GM23338 (cell line): ENCODE results near the gene KIAA1549. TPM values are rescaled to one million over a fixed set of nuclear protein-coding genes. Genes with fewer than 3 reads are reported as not detected.
"Not testable (repeated sequence)": the region's sequence is repeated elsewhere in the genome, so short reads cannot be mapped to it uniquely, and the experiment has no call there.

ENCODE experiments used
- ATAC-seq: fragments of 200-7000 bp; cut with Tn5 transposase; 3 replicates; pipeline ENCODE4 v1.9.1; 2020
- DNase-seq: peaks from one replicate; pipeline ENCODE4 v3.0.0-alpha.2; 2015; ENCODE audit warnings: low spot score
- H2AFZ ChIP-seq: fragments of 200-600 bp; sonication (generic); 2 replicates; pipeline ENCODE4 v1.8.0; 2016; ENCODE audit warnings: antibody characterized with exemption, mild to moderate bottlenecking, moderate library complexity
- H3F3A ChIP-seq: fragments of 200-600 bp; sonication (generic); replicated peaks from 2 replicates; pipeline ENCODE4 v1.8.0; 2017; ENCODE audit warnings: antibody characterized with exemption, mixed run types, low read depth
- H3K27ac ChIP-seq: fragments of 200-600 bp; sonication (generic); 2 replicates; pipeline ENCODE4 v1.6.1; 2016; ENCODE audit warnings: low read depth
- H3K27me3 ChIP-seq: fragments of 200-600 bp; sonication (generic); 2 replicates; pipeline ENCODE4 v1.8.0; 2016; ENCODE audit warnings: mild to moderate bottlenecking, mixed run types, moderate library complexity; ENCODE audit not compliant: insufficient read depth
- H3K36me3 ChIP-seq: fragments of 200-600 bp; sonication (generic); 2 replicates; pipeline ENCODE4 v1.8.0; 2016; ENCODE audit warnings: mild to moderate bottlenecking; ENCODE audit not compliant: insufficient read depth
- H3K4me1 ChIP-seq: fragments of 200-600 bp; sonication (generic); 2 replicates; pipeline ENCODE4 v1.8.0; 2016; ENCODE audit warnings: mild to moderate bottlenecking, moderate library complexity; ENCODE audit not compliant: insufficient read depth
- H3K4me2 ChIP-seq: fragments of 200-600 bp; sonication (generic); 2 replicates; pipeline ENCODE4 v1.7.1; 2017; ENCODE audit warnings: mixed run types
- H3K4me3 ChIP-seq: fragments of 200-600 bp; sonication (generic); 2 replicates; pipeline ENCODE4 v1.6.1; 2016; ENCODE audit warnings: mixed run types
- H3K79me2 ChIP-seq: fragments of 200-600 bp; sonication (generic); replicated peaks from 2 replicates; pipeline ENCODE4 v1.8.0; 2017; ENCODE audit warnings: mild to moderate bottlenecking; ENCODE audit not compliant: insufficient read depth
- H3K9me2 ChIP-seq: fragments of 200-600 bp; sonication (generic); 2 replicates; pipeline ENCODE4 v1.8.0; 2017; ENCODE audit not compliant: insufficient read depth
- H4K20me1 ChIP-seq: fragments of 200-600 bp; sonication (generic); replicated peaks from 2 replicates; pipeline ENCODE4 v1.8.0; 2017; ENCODE audit warnings: mild to moderate bottlenecking; ENCODE audit not compliant: insufficient read depth
- H3K27ac Mint-ChIP-seq: 2 replicates; pipeline ENCODE4 v1.8.0; 2020; ENCODE audit warnings: inconsistent platforms, mild to moderate bottlenecking, moderate library complexity, mixed read lengths
- H3K27me3 Mint-ChIP-seq: 3 replicates; pipeline ENCODE4 v1.8.0; 2022; ENCODE audit warnings: low read depth, mild to moderate bottlenecking, moderate library complexity, mixed read lengths, inconsistent platforms; ENCODE audit not compliant: insufficient read depth, poor library complexity
- H3K36me3 Mint-ChIP-seq: 3 replicates; pipeline ENCODE4 v1.8.0; 2021; ENCODE audit warnings: low read depth, mild to moderate bottlenecking, inconsistent platforms, moderate library complexity, mixed read lengths
- H3K4me1 Mint-ChIP-seq: 3 replicates; pipeline ENCODE4 v1.8.0; 2020; ENCODE audit warnings: mild to moderate bottlenecking, inconsistent platforms, mixed read lengths
- H3K4me3 Mint-ChIP-seq: 3 replicates; pipeline ENCODE4 v1.8.0; 2021; ENCODE audit warnings: moderate library complexity, mild to moderate bottlenecking, inconsistent platforms, mixed read lengths
- H3K9me3 Mint-ChIP-seq: 3 replicates; pipeline ENCODE4 v1.8.0; 2020; ENCODE audit warnings: moderate library complexity, mild to moderate bottlenecking, inconsistent platforms, mixed read lengths
- ZNF114 ChIP-seq: fragments of 250-450 bp; sonication (Bioruptor Pico); IDR thresholded peaks from 2 replicates; pipeline ENCODE4 v1.5.0; 2020; ENCODE audit warnings: mild to moderate bottlenecking, moderate library complexity
- polyA plus RNA-seq: library from polyadenylated mRNA; unstranded; fragments of >200 nt; fragmentation: Nextera tagmentation; extraction: Ambion mirVana; gene quantifications from 2 replicates; pipeline ENCODE4 v1.2.1, GENCODE V29; 2016
- total RNA-seq: library from RNA; depleted of rRNA; stranded (reverse); fragments of >200 nt; shearing (Covaris generic); gene quantifications from 2 replicates; pipeline ENCODE4 v1.2.3, GENCODE V29; 2014
- TF ChIP-seq, protein P1 (sequence below): fragments of 250-450 bp; sonication (Bioruptor Pico); IDR thresholded peaks from 2 replicates; pipeline ENCODE4 v1.5.0; 2020; ENCODE audit warnings: mild to moderate bottlenecking, moderate library complexity

Gene KIAA1549
- total and polyA plus RNA-seq, 2 experiments from 2014 or later, result 3.6 to 13.5 TPM

DNA sequence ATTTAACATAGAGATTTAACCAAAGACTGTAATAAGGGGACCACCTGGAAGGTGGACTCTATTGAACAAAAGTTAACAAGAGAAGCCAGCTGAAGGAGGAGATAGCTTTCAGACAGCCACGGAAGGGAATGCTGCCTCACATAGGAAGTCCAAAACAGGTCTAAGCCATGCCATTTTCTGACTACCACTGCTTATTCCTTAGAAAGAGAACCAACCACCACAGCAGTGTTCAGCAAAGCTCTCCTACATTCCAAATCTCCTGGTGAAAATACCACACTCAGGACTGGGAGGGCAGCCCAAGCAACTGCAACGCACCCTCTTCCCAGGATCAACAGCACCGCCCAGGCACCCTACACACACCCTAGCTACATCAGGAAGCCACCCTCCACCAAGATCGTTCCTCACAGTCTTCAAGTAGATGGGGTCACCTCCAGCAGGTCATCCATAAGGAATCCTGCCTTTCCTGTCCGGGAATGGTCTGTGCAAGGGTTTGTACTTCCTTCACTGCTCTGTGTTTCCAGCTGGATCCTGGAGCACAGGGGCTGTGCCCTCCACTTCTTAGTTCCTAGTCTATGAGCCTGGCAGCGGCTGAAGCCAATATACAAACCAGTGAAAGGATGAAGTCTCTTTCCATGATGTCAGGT lies 2.5 kb downstream of the KIAA1549 start (continued):
- TF ChIP-seq, protein P1, sequence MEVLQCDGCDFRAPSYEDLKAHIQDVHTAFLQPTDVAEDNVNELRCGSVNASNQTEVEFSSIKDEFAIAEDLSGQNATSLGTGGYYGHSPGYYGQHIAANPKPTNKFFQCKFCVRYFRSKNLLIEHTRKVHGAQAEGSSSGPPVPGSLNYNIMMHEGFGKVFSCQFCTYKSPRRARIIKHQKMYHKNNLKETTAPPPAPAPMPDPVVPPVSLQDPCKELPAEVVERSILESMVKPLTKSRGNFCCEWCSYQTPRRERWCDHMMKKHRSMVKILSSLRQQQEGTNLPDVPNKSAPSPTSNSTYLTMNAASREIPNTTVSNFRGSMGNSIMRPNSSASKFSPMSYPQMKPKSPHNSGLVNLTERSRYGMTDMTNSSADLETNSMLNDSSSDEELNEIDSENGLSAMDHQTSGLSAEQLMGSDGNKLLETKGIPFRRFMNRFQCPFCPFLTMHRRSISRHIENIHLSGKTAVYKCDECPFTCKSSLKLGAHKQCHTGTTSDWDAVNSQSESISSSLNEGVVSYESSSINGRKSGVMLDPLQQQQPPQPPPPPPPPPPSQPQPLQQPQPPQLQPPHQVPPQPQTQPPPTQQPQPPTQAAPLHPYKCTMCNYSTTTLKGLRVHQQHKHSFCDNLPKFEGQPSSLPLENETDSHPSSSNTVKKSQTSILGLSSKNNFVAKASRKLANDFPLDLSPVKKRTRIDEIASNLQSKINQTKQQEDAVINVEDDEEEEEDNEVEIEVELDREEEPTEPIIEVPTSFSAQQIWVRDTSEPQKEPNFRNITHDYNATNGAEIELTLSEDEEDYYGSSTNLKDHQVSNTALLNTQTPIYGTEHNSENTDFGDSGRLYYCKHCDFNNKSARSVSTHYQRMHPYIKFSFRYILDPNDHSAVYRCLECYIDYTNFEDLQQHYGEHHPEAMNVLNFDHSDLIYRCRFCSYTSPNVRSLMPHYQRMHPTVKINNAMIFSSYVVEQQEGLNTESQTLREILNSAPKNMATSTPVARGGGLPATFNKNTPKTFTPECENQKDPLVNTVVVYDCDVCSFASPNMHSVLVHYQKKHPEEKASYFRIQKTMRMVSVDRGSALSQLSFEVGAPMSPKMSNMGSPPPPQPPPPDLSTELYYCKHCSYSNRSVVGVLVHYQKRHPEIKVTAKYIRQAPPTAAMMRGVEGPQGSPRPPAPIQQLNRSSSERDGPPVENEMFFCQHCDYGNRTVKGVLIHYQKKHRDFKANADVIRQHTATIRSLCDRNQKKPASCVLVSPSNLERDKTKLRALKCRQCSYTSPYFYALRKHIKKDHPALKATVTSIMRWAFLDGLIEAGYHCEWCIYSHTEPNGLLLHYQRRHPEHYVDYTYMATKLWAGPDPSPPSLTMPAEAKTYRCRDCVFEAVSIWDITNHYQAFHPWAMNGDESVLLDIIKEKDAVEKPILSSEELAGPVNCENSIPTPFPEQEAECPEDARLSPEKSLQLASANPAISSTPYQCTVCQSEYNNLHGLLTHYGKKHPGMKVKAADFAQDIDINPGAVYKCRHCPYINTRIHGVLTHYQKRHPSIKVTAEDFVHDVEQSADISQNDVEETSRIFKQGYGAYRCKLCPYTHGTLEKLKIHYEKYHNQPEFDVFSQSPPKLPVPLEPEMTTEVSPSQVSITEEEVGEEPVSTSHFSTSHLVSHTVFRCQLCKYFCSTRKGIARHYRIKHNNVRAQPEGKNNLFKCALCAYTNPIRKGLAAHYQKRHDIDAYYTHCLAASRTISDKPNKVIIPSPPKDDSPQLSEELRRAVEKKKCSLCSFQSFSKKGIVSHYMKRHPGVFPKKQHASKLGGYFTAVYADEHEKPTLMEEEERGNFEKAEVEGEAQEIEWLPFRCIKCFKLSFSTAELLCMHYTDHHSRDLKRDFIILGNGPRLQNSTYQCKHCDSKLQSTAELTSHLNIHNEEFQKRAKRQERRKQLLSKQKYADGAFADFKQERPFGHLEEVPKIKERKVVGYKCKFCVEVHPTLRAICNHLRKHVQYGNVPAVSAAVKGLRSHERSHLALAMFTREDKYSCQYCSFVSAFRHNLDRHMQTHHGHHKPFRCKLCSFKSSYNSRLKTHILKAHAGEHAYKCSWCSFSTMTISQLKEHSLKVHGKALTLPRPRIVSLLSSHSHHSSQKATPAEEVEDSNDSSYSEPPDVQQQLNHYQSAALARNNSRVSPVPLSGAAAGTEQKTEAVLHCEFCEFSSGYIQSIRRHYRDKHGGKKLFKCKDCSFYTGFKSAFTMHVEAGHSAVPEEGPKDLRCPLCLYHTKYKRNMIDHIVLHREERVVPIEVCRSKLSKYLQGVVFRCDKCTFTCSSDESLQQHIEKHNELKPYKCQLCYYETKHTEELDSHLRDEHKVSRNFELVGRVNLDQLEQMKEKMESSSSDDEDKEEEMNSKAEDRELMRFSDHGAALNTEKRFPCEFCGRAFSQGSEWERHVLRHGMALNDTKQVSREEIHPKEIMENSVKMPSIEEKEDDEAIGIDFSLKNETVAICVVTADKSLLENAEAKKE (CRISPR knock-in tag), result no peak
- TF ChIP-seq ZNF114, result no peak

DNA sequence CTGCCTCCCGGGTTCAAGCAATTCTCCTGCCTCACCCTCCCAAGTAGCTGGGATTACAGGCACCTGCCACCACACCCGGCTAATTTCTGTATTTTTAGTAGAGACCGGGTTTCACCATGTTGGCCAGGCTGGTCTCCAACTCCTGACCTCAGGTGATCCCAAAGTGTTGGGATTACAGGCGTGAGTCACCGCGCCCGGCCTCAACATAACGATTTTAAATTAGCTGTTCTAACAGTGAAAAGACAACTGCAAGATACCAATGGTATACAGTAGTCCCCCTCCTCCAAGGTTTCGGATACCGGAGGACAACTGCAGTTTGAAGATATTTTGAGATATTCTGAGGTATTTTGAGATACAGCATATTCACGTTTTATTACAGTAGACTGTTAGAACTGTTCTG lies 5.0 kb downstream of the KIAA1549 start:
- H3K4me2 ChIP-seq, result peak overlapping the region; percentile 64
- not testable (repeated sequence) for ATAC-seq

More for the DNA sequence above, 5.0 kb downstream of the KIAA1549 start:
- DNase-seq, H3K9me2 ChIP-seq, H3K4me3 Mint-ChIP-seq, H4K20me1 ChIP-seq, H3K9me3 Mint-ChIP-seq, H3K27ac Mint-ChIP-seq, H3K36me3 ChIP-seq, H3K36me3 Mint-ChIP-seq, H2AFZ ChIP-seq: not testable (repeated sequence)
- peaks cover 10% of the 10 kb centered on the region for H3K27me3 ChIP-seq
- Mint-ChIP-seq H3K27me3 (peaks cover 17% of the 10 kb centered on the region), H3K4me1 (peaks cover 81% of the 10 kb centered on the region)
- 0 out of 2 replicates have a peak overlapping the region, but pooled peaks have one; percentile 41 for H3K4me3 ChIP-seq
- peaks cover 62% of the 10 kb centered on the region for H3K4me1 ChIP-seq
- H3K27ac ChIP-seq, result peak overlapping the region; percentile 40
- peaks cover 32% of the 10 kb centered on the region for H3F3A ChIP-seq
- H3K79me2 ChIP-seq, result peaks cover 81% of the 10 kb centered on the region
